GM10266 (cell line): ENCODE results near the gene FBL.

ENCODE experiments used
- DNase-seq: peaks from one replicate; pipeline ENCODE4 v3.0.0; 2012; ENCODE audit errors: extremely low spot score
- CTCF ChIP-seq: IDR thresholded peaks from 2 replicates; pipeline ENCODE4 v1.5.1; 2012; ENCODE audit warnings: mild to moderate bottlenecking, low read depth; ENCODE audit not compliant: control insufficient read depth, insufficient read depth; ENCODE audit errors: missing control alignments

FBL gene

GRCh38 chr19:39871886-39872866 is 26.0 kb upstream of the FBL start:
- no peak for DNase-seq
- no peak for TF ChIP-seq CTCF

DNA sequence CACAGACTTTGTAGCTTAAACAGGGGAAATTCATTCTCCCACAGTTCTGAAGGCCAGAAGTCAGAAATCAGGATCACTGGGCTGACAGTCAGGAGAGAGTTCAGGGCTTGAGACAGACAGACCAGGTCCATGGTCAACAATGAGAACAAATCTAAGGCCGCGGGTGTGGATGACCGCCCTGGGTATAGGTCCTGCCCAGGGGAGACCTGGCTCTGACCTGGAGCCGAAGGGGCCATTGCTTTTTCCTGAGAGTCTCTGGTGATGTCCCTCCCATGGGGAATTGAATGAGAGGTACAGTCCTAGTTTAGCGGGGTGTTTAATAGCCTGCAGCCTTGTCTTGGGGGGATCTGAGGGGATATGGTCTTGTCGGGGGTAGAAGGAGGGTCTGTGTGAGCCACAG is 25.2 kb upstream of the FBL start:
- DNase-seq, result no peak
- no peak for TF ChIP-seq CTCF

- TF ChIP-seq CTCF, result no peak
- DNase-seq, result no peak
Measured at GRCh38 chr19:39870171-39870971, 24.2 kb upstream of the FBL start.

DNA sequence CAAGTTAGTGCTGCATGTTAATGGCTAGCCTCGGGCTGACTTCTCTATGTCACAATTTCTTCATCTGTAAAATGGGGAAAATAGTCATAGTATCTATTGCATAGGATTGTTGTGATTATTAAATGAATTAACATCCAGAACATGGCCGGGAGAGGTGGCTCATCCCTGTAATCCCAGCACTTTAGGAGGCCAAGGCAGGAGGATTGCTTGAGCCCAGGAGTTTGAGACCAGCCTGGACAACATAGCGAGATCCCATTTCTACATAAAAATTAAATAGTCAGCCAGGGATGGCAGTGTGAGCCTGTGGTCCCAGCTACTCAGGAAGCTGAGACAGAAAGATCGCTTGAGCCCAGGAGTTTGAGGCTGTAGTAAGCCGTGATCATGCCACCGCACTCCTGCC is 21.8 kb upstream of the FBL start:
- TF ChIP-seq CTCF, result no peak
- DNase-seq, result no peak

DNA sequence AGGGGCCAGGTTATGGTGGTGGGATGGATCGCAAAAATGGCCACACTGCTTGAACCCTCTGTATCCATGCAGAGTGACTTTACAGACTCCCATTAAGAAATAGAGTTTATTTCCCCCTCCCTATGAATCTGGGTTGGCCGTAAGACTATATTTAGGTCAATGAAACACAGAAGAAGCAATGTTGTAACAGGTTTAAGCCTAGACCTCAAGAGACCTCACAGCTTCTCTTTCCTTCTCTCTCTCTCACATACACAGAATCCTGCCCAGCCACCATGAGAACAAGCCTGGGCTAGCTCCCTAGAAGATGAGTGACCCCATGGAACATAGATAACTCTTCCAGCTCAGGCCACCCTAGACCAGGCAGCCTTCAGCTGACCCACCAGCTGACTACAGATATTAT is 21.0 kb upstream of the FBL start:
- no peak for DNase-seq
- no peak for TF ChIP-seq CTCF

DNA sequence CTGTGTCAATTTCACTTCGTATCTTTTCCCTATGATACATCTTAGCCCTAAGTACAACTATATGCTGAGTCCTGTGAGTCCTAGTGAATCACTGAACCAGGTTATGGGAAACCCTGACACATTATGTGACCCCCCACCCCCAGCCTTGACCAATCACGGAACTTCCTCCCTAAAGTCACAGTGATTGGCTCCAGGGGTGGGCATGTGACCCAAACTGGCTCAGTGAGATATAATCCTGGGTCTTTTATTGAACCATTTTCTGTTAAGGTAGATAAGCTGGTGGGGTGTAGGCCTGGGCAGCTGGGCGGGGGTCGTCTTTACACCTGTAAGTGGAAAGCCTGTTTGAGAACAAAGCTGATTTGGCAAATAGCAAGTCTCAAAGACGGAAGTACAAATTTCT is 19.8 kb upstream of the FBL start:
- DNase-seq, result no peak
- no peak for TF ChIP-seq CTCF
